Peyer's patch (tissue), 4 donors: ENCODE data around the gene FAM111A. TPM values are rescaled to one million over a fixed set of nuclear protein-coding genes. Genes with fewer than 3 reads are reported as not detected.

Experiments
- DNase-seq, 3 donors: peaks; one replicate each; pipeline ENCODE4 v3.0.0-alpha.2; 2017 to 2019
- H3K27ac ChIP-seq, 4 donors: fragments of 200-600 bp; sonication (generic); one replicate each; pipeline ENCODE4 v1.5.1; 2016 to 2019
- H3K27me3 ChIP-seq, 2 donors: fragments of 200-600 bp; sonication (generic); one replicate each; pipeline ENCODE4 v1.5.1; 2019
- H3K36me3 ChIP-seq, 3 donors: fragments of 200-600 bp; sonication (generic); one replicate each; pipeline ENCODE4 v1.5.1; 2016 to 2019
- H3K4me1 ChIP-seq, 4 donors: fragments of 200-600 bp; sonication (generic); one replicate each; pipeline ENCODE4 v1.5.1; 2016 to 2019
- H3K4me3 ChIP-seq, 4 donors: fragments of 200-600 bp; sonication (generic); 1 replicate in 3 of 4; 2 replicates in 1 of 4; pipeline ENCODE4 v1.5.1; 2016 to 2019; ENCODE audit warnings: mild to moderate bottlenecking in 1 of 4
- H3K9me3 ChIP-seq, 4 donors: fragments of 200-600 bp; sonication (generic); one replicate each; pipeline ENCODE4 v1.5.1; 2016 to 2019; ENCODE audit warnings: mild to moderate bottlenecking in 1 of 4
- POLR2A ChIP-seq, 2 donors: fragments of 450-650 bp; IDR thresholded peaks; one replicate each; pipeline ENCODE4 v1.5.1; 2017; ENCODE audit warnings: antibody characterized with exemption in 2 of 2, mild to moderate bottlenecking in 2 of 2, moderate library complexity in 2 of 2
- total RNA-seq, 4 donors: library from RNA; depleted of rRNA; stranded (reverse); fragments of >200 nt; gene quantifications; one replicate each; pipeline ENCODE4 v1.1.0, GENCODE V29; 2016
- TF ChIP-seq, protein P1 (sequence below), 6 experiments: fragments of 450-650 bp in 4 of 6; fragments of 200-600 bp in 2 of 6; sonication (generic) in 1 of 6; IDR thresholded peaks; one replicate each; pipeline ENCODE4 v1.5.1; 2017 to 2019; ENCODE audit warnings: antibody characterized with exemption in 6 of 6, mild to moderate bottlenecking in 3 of 6, moderate library complexity in 1 of 6

FAM111A gene
- total RNA-seq, 4 donors from 2014 or later = 43.0 to 96.6 (median 68.5) TPM

DNA sequence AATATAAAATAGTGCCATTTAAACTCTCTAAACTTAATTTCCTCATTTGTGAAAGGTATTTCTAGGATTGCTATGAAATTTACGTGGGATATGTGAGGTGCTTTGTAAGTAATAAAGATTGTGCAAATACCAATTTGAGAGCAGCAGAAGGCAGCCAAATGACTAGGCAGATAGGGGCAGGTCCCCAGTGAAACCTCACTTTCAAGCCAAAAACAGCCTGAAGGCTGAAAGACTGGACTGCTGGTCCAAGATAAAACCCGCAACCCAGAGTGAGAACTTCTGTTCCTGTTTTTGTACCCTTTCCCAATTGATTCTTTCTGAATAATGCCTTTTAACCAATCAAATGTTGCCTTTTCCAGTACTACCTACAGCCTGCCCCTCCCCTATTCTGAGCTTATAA lies 36.5 kb downstream of the FAM111A start:
- H3K27me3 ChIP-seq = no peaks in the 10 kb centered on the region
- H3K27ac ChIP-seq = no peak overlapping the region
- no peaks in the 10 kb centered on the region for H3K9me3 ChIP-seq
- H3K4me1 ChIP-seq = peaks cover 0 to 34% (median 0%) of the 10 kb centered on the region in 4 donors
- no peak for DNase-seq
- H3K36me3 ChIP-seq = peaks cover 0 to 20% (median 0%) of the 10 kb centered on the region in 3 donors
- no peak overlapping the region for H3K4me3 ChIP-seq
- TF ChIP-seq POLR2A (IDR thresholded peaks at IDR 0.05) = no peak

DNA sequence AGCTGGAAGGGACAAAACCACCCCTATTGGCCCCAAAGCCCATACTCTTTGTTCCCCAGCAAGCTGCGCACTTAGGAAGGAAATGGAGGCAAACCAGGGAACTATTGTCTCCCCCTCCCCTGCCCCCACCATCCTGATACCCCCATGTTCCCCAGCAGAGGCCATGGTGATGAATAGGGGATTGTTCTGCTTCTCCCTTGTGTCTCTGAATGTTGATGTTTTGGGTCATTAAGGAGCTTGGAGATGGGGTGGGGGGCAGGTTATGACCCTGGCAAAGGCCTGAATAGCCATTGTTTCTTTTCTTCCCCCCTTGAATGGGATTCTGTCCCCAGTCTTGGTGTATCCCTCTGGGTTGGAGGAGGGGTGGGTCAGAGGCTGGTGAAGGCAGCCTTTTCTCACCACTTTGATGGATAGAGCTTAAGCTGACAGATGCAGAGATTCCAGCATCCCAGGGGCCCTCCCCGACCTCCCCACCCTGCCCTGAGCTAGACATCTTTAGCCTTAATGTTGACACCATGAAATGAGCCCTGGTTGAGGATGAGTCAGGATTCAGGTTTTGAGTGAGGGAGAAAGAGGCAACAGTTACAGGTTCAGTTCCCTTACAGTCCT lies 37.6 kb downstream of the FAM111A start:
- Histone ChIP-seq H3K4me1 (peaks cover 0 to 38% (median 0%) of the 10 kb centered on the region in 4 donors), H3K27me3 (no peaks in the 10 kb centered on the region), H3K4me3 (no peak overlapping the region), H3K27ac (no peak overlapping the region), H3K36me3 (peaks cover 0 to 20% (median 0%) of the 10 kb centered on the region in 3 donors), H3K9me3 (no peaks in the 10 kb centered on the region)
- no peak for DNase-seq
- TF ChIP-seq, protein P1, sequence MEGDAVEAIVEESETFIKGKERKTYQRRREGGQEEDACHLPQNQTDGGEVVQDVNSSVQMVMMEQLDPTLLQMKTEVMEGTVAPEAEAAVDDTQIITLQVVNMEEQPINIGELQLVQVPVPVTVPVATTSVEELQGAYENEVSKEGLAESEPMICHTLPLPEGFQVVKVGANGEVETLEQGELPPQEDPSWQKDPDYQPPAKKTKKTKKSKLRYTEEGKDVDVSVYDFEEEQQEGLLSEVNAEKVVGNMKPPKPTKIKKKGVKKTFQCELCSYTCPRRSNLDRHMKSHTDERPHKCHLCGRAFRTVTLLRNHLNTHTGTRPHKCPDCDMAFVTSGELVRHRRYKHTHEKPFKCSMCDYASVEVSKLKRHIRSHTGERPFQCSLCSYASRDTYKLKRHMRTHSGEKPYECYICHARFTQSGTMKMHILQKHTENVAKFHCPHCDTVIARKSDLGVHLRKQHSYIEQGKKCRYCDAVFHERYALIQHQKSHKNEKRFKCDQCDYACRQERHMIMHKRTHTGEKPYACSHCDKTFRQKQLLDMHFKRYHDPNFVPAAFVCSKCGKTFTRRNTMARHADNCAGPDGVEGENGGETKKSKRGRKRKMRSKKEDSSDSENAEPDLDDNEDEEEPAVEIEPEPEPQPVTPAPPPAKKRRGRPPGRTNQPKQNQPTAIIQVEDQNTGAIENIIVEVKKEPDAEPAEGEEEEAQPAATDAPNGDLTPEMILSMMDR (IDR thresholded peaks at IDR 0.05) = no peak
- no peak for TF ChIP-seq POLR2A (IDR thresholded peaks at IDR 0.05)

DNA sequence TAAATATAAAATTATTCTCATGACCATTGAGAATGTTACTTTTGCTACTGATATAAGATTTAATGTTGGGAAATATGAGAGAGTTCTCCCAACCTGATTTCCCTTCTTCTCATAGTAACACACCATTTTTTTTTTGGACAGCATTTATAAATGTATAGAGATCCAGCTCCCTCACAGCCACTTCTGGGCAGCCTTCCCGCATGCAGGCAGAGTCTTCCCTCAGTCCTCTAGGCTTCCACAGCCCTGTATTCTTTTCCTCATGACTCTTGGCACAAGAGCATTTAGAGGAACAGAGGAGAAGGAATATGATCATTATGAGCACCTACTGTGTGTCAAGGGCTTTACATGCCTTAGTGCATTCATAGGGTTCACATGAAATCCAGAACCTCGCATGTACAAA lies 38.3 kb downstream of the FAM111A start:
- no peak for DNase-seq
- no peaks in the 10 kb centered on the region for H3K27me3 ChIP-seq
- no peak overlapping the region for H3K4me3 ChIP-seq
- H3K36me3 ChIP-seq = peaks cover 0 to 20% (median 0%) of the 10 kb centered on the region in 3 donors
- no peak overlapping the region for H3K27ac ChIP-seq
- peaks cover 0 to 38% (median 0%) of the 10 kb centered on the region in 4 donors for H3K4me1 ChIP-seq
- TF ChIP-seq, protein P1 (IDR thresholded peaks at IDR 0.05) = no peak
- no peak for TF ChIP-seq POLR2A (IDR thresholded peaks at IDR 0.05)
- no peaks in the 10 kb centered on the region for H3K9me3 ChIP-seq

DNA sequence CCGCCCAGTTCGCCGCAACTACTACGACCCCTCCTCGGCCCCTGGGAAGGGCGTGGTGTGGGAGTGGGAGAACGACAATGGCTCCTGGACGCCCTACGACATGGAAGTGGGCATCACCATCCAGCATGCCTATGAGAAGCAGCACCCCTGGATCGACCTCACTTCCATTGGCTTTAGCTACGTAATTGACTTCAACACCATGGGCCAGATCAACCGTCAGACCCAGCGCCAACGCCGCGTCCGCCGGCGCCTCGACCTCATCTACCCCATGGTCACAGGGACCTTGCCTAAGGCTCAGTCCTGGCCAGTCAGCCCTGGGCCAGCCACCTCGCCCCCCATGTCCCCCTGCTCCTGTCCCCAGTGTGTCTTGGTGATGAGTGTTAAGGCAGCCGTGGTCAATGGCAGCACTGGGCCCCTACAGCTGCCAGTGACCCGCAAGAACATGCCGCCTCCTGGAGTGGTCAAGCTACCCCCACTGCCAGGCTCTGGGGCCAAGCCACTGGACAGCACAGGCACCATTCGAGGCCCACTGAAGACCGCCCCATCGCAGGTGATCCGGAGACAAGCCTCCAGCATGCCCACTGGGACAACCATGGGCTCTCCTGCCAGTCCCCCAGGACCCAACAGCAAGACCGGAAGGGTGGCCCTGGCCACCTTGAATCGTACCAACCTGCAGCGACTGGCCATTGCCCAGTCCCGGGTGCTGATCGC lies 39.2 kb downstream of the FAM111A start:
- peak overlapping the region in 1 of 4 donors; percentile 80 for H3K27ac ChIP-seq

DNA sequence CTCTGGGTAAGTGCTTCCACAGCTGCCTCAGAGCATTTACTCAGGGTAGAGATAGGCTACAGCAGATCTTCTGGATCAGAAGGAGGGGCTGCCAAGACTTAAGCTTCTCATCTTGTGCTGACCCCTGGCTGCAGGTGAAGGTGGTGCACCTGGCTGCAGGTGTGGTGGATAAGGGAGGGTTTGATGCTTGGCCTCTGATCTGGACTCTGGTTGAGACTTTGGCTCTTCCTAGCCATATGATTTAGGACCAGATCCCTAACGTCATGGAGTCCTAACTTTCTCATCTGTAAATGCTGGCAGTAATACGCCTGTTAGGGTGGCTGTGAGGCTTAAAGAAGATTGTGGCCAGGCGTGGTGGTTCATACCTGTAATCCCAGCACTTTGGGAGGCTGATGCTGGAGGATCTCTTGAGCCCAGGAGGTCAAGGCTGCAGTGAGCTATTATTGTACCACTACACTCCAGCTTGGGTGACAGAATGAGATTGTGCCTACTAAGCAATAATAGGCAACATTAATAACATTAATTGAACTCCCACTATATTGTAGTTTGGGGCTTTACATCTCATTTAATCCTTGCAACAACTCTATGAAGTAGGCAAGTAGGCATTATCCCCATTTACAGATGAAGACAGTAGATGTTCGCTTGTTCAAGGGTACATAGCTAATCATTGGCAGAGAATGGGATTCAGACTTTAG lies 39.9 kb downstream of the FAM111A start:
- DNase-seq = peak; percentile 58 to 87 (median 82)
- no peaks in the 10 kb centered on the region for H3K9me3 ChIP-seq
- peaks cover 0 to 20% (median 0%) of the 10 kb centered on the region in 3 donors for H3K36me3 ChIP-seq
- TF ChIP-seq POLR2A (IDR thresholded peaks at IDR 0.05) = no peak
- TF ChIP-seq, protein P1 (IDR thresholded peaks at IDR 0.05) = peak; percentile 29 to 91 (median 72)
- no peaks in the 10 kb centered on the region for H3K27me3 ChIP-seq
- peak overlapping the region in 2 of 4 donors; percentile 5 to 80 for H3K27ac ChIP-seq
- H3K4me1 ChIP-seq = peaks cover 0 to 50% (median 2%) of the 10 kb centered on the region in 4 donors
- no peak overlapping the region for H3K4me3 ChIP-seq

More for the DNA sequence above, 39.2 kb downstream of the FAM111A start:
- TF ChIP-seq POLR2A (IDR thresholded peaks at IDR 0.05) = no peak
- TF ChIP-seq, protein P1 (IDR thresholded peaks at IDR 0.05) = no peak
- H3K36me3 ChIP-seq = peaks cover 0 to 20% (median 0%) of the 10 kb centered on the region in 3 donors
- no peaks in the 10 kb centered on the region for H3K27me3 ChIP-seq
- H3K9me3 ChIP-seq = no peaks in the 10 kb centered on the region
- no peak for DNase-seq
- H3K4me1 ChIP-seq = peaks cover 0 to 44% (median 2%) of the 10 kb centered on the region in 4 donors
- no peak overlapping the region for H3K4me3 ChIP-seq
